Spleen (tissue), 11 donors: Measurements from ENCODE around the gene GOLGA8J. TPM values are rescaled to one million over a fixed set of nuclear protein-coding genes. Genes with fewer than 3 reads are reported as not detected.
"Not testable (repeated sequence)": the region's sequence is repeated elsewhere in the genome, so short reads cannot be mapped to it uniquely, and the experiment has no call there.

Experiments used
- DNase-seq: peaks from one replicate; pipeline ENCODE4 v3.0.0-alpha.2; 2020
- H3K27ac ChIP-seq, 8 donors: fragments of 200-600 bp; sonication (generic) in 7 of 8; 1 replicate in 4 of 8; 2 replicates in 4 of 8; pipeline versions ENCODE4 v1.5.0 to v1.8.0; 2016 to 2021; ENCODE audit warnings: inconsistent platforms in 4 of 8, mild to moderate bottlenecking in 4 of 8, moderate library complexity in 1 of 8
- H3K27me3 ChIP-seq, 7 donors: fragments of 200-600 bp; sonication (generic) in 6 of 7; replicated peaks in 1 of 7; 1 replicate in 4 of 7; 2 replicates in 3 of 7; pipeline versions ENCODE4 v1.5.0 to v1.8.0; 2016 to 2021; ENCODE audit warnings: inconsistent platforms in 3 of 7, mild to moderate bottlenecking in 1 of 7
- H3K36me3 ChIP-seq, 6 donors: fragments of 200-600 bp; sonication (generic) in 5 of 6; 1 replicate in 4 of 6; 2 replicates in 2 of 6; pipeline versions ENCODE4 v1.5.0 to v1.8.0; 2016 to 2021; ENCODE audit warnings: inconsistent platforms in 2 of 6
- H3K4me1 ChIP-seq, 6 donors: fragments of 200-600 bp; sonication (generic) in 5 of 6; 1 replicate in 3 of 6; 2 replicates in 3 of 6; pipeline versions ENCODE4 v1.5.0 to v1.8.0; 2016 to 2021; ENCODE audit warnings: inconsistent platforms in 3 of 6
- H3K4me3 ChIP-seq, 8 donors: fragments of 200-600 bp; sonication (generic) in 7 of 8; 1 replicate in 4 of 8; 2 replicates in 4 of 8; pipeline versions ENCODE4 v1.5.0 to v1.8.0; 2016 to 2021; ENCODE audit warnings: inconsistent platforms in 4 of 8, mild to moderate bottlenecking in 4 of 8, moderate library complexity in 2 of 8
- H3K9me3 ChIP-seq, 8 donors: fragments of 200-600 bp; sonication (generic) in 7 of 8; 1 replicate in 4 of 8; 2 replicates in 4 of 8; pipeline versions ENCODE4 v1.5.0 to v1.8.0; 2016 to 2021; ENCODE audit warnings: inconsistent platforms in 4 of 8
- CTCF ChIP-seq, 11 experiments: fragments of 200-600 bp in 7 of 11; fragments of 450-650 bp in 4 of 11; sonication (generic) in 4 of 11; IDR thresholded peaks in 8 of 11; conservative IDR thresholded peaks in 3 of 11; 1 replicate in 7 of 11; 2 replicates in 4 of 11; pipeline versions ENCODE4 v1.4.0 to v1.8.0; 2016 to 2021; ENCODE audit warnings: antibody characterized with exemption in 11 of 11, inconsistent platforms in 4 of 11, mild to moderate bottlenecking in 1 of 11
- POLR2A ChIP-seq, 3 donors: fragments of 450-650 bp; IDR thresholded peaks; one replicate each; pipeline ENCODE4 v1.5.1; 2017; ENCODE audit warnings: antibody characterized with exemption in 3 of 3, mild to moderate bottlenecking in 1 of 3
- POLR2AphosphoS5 ChIP-seq, 3 donors: sonication (generic); formaldehyde crosslinking; IDR thresholded peaks; one replicate each; pipeline ENCODE4 v1.5.1; 2017; ENCODE audit warnings: antibody characterized with exemption in 3 of 3
- WGBS, 5 donors: extraction: QIAGEN DNeasy Blood & Tissue Kit in 3 of 5; methylation state at CpG; one replicate each; pipeline versions ENCODE4 v1.1.5 to v1.1.7; 2013 to 2018; 5-methylcytosine and 5-hydroxymethylcytosine counted together
- intact Hi-C: fragments of 100-400 bp; cut with DNase I; formaldehyde crosslinking; loops from one replicate; pipeline ENCODE4 v1.15.0; 2023; ENCODE audit warnings: low total_unique reads
- polyA plus RNA-seq, 3 donors: library from polyadenylated mRNA; stranded (reverse); fragments of 200-250 nt; gene quantifications; one replicate each; pipeline ENCODE4 v1.2.1, GENCODE V29; 2013
- total RNA-seq, 7 donors: library from RNA; depleted of rRNA in 3 of 7; stranded (reverse); fragments of >200 nt in 3 of 7; fragmentation: NEBNext Ultra II Directional in 4 of 7; extraction: Animal tissue kit (Norgen Biotek cat#: 25700) in 4 of 7; gene quantifications; one replicate each; pipeline versions ENCODE4 v1.1.0 to v1.2.1, GENCODE V29; 2016 to 2021
- donor health status: healthy with polysubstance abuse.
- donor health status: DM: no; HTN: no; CAD: no; lungs with moderate emphysema.
- donor health status: DM: no; HTN: no; CAD: no.
- donor health status: Bipolar disorder and iron deficiency.
- donor health status: healthy.
- donor health status: DM: no; HTN: no; CAD: no.
- donor health status: DM: yes; HTN: yes; CAD: no.

Gene GOLGA8J
- total and polyA plus RNA-seq, 10 donors: 0.52 to 0.97 TPM; not detected in 8

GRCh38 chr15:30065025-30065801 is 17.5 kb upstream of the GOLGA8J start:
- Histone ChIP-seq H3K27me3 (no peaks in the 10 kb centered on the region), H3K36me3 (no peaks in the 10 kb centered on the region), H3K4me3 (no peak overlapping the region), H3K4me1 (no peaks in the 10 kb centered on the region), H3K9me3 (no peaks in the 10 kb centered on the region), H3K27ac (no peak overlapping the region)
- 75 to 82% (median 79%) methylated on average over 12 of the region's 12 CpGs for WGBS, 5 donors
- DNase-seq: no peak
- intact Hi-C loops: no loop called here
- TF ChIP-seq POLR2A (IDR thresholded peaks at IDR 0.05): no peak
- no peak for TF ChIP-seq CTCF (IDR thresholded peaks at IDR 0.05 in 8 of 11, conservative IDR thresholded peaks at IDR 0.05 in 3 of 11)
- no peak for TF ChIP-seq POLR2AphosphoS5 (IDR thresholded peaks at IDR 0.05)

GRCh38 chr15:30068326-30068725 is 14.4 kb upstream of the GOLGA8J start:
- H3K4me3 ChIP-seq: no peak overlapping the region
- peaks cover 0 to 9% (median 0%) of the 10 kb centered on the region in 7 donors for H3K27me3 ChIP-seq
- no peak for DNase-seq
- no peak overlapping the region for H3K27ac ChIP-seq
- no peak for TF ChIP-seq POLR2AphosphoS5 (IDR thresholded peaks at IDR 0.05)
- no peak for TF ChIP-seq CTCF (IDR thresholded peaks at IDR 0.05 in 8 of 11, conservative IDR thresholded peaks at IDR 0.05 in 3 of 11)
- TF ChIP-seq POLR2A (IDR thresholded peaks at IDR 0.05): no peak
- WGBS, 5 donors: 85 to 97% (median 90%) methylated on average over 7 of the region's 7 CpGs
- no peaks in the 10 kb centered on the region for H3K36me3 ChIP-seq
- no peaks in the 10 kb centered on the region for H3K9me3 ChIP-seq
- no peaks in the 10 kb centered on the region for H3K4me1 ChIP-seq
- intact Hi-C loops: no loop called here

GRCh38 chr15:30072630-30073029 is 10.1 kb upstream of the GOLGA8J start:
- H3K27me3 ChIP-seq: peaks cover 0 to 15% (median 0%) of the 10 kb centered on the region in 7 donors
- no peaks in the 10 kb centered on the region for H3K4me1 ChIP-seq
- no peak for TF ChIP-seq POLR2AphosphoS5 (IDR thresholded peaks at IDR 0.05)
- no peak for TF ChIP-seq CTCF (IDR thresholded peaks at IDR 0.05 in 8 of 11, conservative IDR thresholded peaks at IDR 0.05 in 3 of 11)
- no peak for TF ChIP-seq POLR2A (IDR thresholded peaks at IDR 0.05)
- H3K9me3 ChIP-seq: no peaks in the 10 kb centered on the region
- no peak for DNase-seq
- WGBS, 5 donors: 77 to 88% (median 82%) methylated on average over 7 of the region's 7 CpGs
- H3K27ac ChIP-seq: no peak overlapping the region
- no peak overlapping the region for H3K4me3 ChIP-seq
- no peaks in the 10 kb centered on the region for H3K36me3 ChIP-seq
- intact Hi-C loops: no loop called here

- intact Hi-C loops: no loop called here
- TF ChIP-seq POLR2AphosphoS5 (IDR thresholded peaks at IDR 0.05): no peak
- TF ChIP-seq CTCF (IDR thresholded peaks at IDR 0.05 in 8 of 11, conservative IDR thresholded peaks at IDR 0.05 in 3 of 11): no peak
- 84 to 93% (median 87%) methylated on average over 4 of the region's 4 CpGs for WGBS, 5 donors
These were observed 8.8 kb upstream of the GOLGA8J start for GRCh38 chr15:30073915-30074314.

GRCh38 chr15:30080816-30081215 is 1.9 kb upstream of the GOLGA8J start:
- 58 to 77% (median 69%) methylated on average over 5 of the region's 5 CpGs for WGBS, 5 donors
- intact Hi-C loops, H3K27me3 ChIP-seq: not testable (repeated sequence)

More at GRCh38 chr15:30073915-30074314, 8.8 kb upstream of the GOLGA8J start:
- Histone ChIP-seq H3K36me3 (no peaks in the 10 kb centered on the region), H3K9me3 (no peaks in the 10 kb centered on the region), H3K4me1 (no peaks in the 10 kb centered on the region), H3K27ac (no peak overlapping the region), H3K27me3 (peaks cover 0 to 15% (median 0%) of the 10 kb centered on the region in 7 donors), H3K4me3 (no peak overlapping the region)
- no peak for DNase-seq

GRCh38 chr15:30097827-30098226 is 15.1 kb downstream of the GOLGA8J start:
- H3K27me3 ChIP-seq, H3K4me1 ChIP-seq, H3K27ac ChIP-seq, H3K36me3 ChIP-seq, H3K9me3 ChIP-seq, H3K4me3 ChIP-seq, intact Hi-C loops, DNase-seq: not testable (repeated sequence)
- no CpG with 5 or more reads among the region's 8 CpGs for WGBS, 5 donors

More at GRCh38 chr15:30080816-30081215, 1.9 kb upstream of the GOLGA8J start:
- not testable (repeated sequence) for H3K9me3 ChIP-seq, H3K4me3 ChIP-seq, H3K4me1 ChIP-seq, H3K36me3 ChIP-seq, H3K27ac ChIP-seq, DNase-seq

GRCh38 chr15:30102890-30103289 is 20.1 kb downstream of the GOLGA8J start:
- H3K4me1 ChIP-seq, intact Hi-C loops, H3K9me3 ChIP-seq: not testable (repeated sequence)

More at GRCh38 chr15:30102890-30103289, 20.1 kb downstream of the GOLGA8J start:
- H3K27me3 ChIP-seq, DNase-seq, H3K27ac ChIP-seq, H3K36me3 ChIP-seq, H3K4me3 ChIP-seq: not testable (repeated sequence)
- WGBS, 5 donors: no CpG with 5 or more reads among the region's 12 CpGs
